Measurements from ENCODE around the gene TRIM9.

The TRIM9 gene

DNA sequence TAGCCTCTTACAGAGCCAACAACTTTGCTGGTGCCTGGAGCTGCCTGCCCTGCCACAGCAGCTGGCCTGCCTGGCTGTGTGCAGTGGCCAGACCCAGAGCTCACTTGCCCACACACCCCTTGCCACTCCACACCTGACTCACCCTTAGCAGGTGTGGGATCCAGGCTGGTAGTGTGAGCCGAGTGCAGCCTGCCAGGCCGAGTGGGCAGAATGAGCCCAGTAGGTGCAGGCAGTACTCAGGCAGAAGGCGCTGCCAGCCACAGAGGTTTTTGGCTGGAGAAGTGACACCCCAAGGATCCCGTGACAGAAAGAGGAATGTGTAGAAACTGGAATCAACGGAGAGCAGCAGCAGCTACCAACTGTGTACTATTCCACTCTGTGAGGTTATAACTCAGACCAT is 120.8 kb downstream of the TRIM9 start:
- no peak for TF ChIP-seq EZH2phosphoT487 (IDR thresholded peaks at IDR 0.05; ENCODE audit: low read length)
- no peak for TF ChIP-seq EZH2 (optimal IDR thresholded peaks at IDR 0.05; ENCODE audit: low read depth, low read length)
- TF ChIP-seq, protein P1, sequence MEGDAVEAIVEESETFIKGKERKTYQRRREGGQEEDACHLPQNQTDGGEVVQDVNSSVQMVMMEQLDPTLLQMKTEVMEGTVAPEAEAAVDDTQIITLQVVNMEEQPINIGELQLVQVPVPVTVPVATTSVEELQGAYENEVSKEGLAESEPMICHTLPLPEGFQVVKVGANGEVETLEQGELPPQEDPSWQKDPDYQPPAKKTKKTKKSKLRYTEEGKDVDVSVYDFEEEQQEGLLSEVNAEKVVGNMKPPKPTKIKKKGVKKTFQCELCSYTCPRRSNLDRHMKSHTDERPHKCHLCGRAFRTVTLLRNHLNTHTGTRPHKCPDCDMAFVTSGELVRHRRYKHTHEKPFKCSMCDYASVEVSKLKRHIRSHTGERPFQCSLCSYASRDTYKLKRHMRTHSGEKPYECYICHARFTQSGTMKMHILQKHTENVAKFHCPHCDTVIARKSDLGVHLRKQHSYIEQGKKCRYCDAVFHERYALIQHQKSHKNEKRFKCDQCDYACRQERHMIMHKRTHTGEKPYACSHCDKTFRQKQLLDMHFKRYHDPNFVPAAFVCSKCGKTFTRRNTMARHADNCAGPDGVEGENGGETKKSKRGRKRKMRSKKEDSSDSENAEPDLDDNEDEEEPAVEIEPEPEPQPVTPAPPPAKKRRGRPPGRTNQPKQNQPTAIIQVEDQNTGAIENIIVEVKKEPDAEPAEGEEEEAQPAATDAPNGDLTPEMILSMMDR (IDR thresholded peaks at IDR 0.05; ENCODE audit: low read length), result no peak
- Histone ChIP-seq H3K4me3 (ENCODE audit: low read length) (no peak overlapping the region), H3K27ac (ENCODE audit: low read length) (no peak overlapping the region), H3K9me3 (replicated peaks; ENCODE audit: insufficient read depth, low read length) (no peaks in the 10 kb centered on the region), H3K9ac (ENCODE audit: low read length) (no peak overlapping the region), H3K4me2 (ENCODE audit: low read depth, low read length) (no peak overlapping the region), H3K79me2 (ENCODE audit: low read length) (no peaks in the 10 kb centered on the region), H3K9me2 (replicated peaks; ENCODE audit: insufficient read depth, low read length) (no peaks in the 10 kb centered on the region), H4K20me1 (ENCODE audit: insufficient read depth, low read length) (no peaks in the 10 kb centered on the region), H3F3A (ENCODE audit: insufficient read depth, low read length) (no peaks in the 10 kb centered on the region), H3K27me3 (replicated peaks; ENCODE audit: insufficient read depth, low read length) (no peaks in the 10 kb centered on the region), H2AFZ (ENCODE audit: low read length) (no peak overlapping the region), H3K4me1 (ENCODE audit: low read length) (no peaks in the 10 kb centered on the region), H3K36me3 (replicated peaks; ENCODE audit: insufficient read depth, low read length) (no peaks in the 10 kb centered on the region)
- no peak for DNase-seq

DNA sequence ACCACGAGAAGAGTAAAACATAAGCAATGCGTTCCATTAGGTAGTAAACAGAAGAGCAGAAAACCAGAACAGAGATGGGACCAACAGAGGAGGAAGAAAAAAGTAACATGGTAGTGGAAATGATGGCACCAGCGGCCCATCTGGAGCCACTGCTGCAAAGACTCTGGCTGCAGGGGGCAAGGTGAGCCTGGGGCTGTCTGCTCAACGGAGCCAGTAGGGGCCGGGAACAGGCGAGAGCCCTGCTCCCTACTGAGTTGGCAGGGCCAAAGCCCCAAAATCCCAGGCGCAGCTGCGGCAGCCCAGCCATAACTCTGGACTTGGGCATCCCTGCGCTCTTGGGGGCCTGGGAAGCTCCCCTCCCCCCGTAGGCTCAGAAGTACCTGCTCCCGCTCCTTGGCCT is 122.2 kb downstream of the TRIM9 start:
- no peaks in the 10 kb centered on the region for H3K9me2 ChIP-seq (replicated peaks; ENCODE audit: insufficient read depth, low read length)
- H3K4me1 ChIP-seq (ENCODE audit: low read length), result no peaks in the 10 kb centered on the region
- no peaks in the 10 kb centered on the region for H3K27me3 ChIP-seq (replicated peaks; ENCODE audit: insufficient read depth, low read length)
- H3K27ac ChIP-seq (ENCODE audit: low read length), result no peak overlapping the region
- TF ChIP-seq EZH2 (optimal IDR thresholded peaks at IDR 0.05; ENCODE audit: low read depth, low read length), result no peak
- TF ChIP-seq, protein P1 (IDR thresholded peaks at IDR 0.05; ENCODE audit: low read length), result no peak
- TF ChIP-seq EZH2phosphoT487 (IDR thresholded peaks at IDR 0.05; ENCODE audit: low read length), result no peak
- no peaks in the 10 kb centered on the region for H3K36me3 ChIP-seq (replicated peaks; ENCODE audit: insufficient read depth, low read length)
- H2AFZ ChIP-seq (ENCODE audit: low read length), result no peak overlapping the region
- H3F3A ChIP-seq (ENCODE audit: insufficient read depth, low read length), result no peaks in the 10 kb centered on the region
- no peak overlapping the region for H3K4me3 ChIP-seq (ENCODE audit: low read length)
- no peak for DNase-seq
- H3K4me2 ChIP-seq (ENCODE audit: low read depth, low read length), result no peak overlapping the region
- H3K9me3 ChIP-seq (replicated peaks; ENCODE audit: insufficient read depth, low read length), result no peaks in the 10 kb centered on the region
- H3K9ac ChIP-seq (ENCODE audit: low read length), result no peak overlapping the region
- H4K20me1 ChIP-seq (ENCODE audit: insufficient read depth, low read length), result no peaks in the 10 kb centered on the region
- H3K79me2 ChIP-seq (ENCODE audit: low read length), result no peaks in the 10 kb centered on the region

DNA sequence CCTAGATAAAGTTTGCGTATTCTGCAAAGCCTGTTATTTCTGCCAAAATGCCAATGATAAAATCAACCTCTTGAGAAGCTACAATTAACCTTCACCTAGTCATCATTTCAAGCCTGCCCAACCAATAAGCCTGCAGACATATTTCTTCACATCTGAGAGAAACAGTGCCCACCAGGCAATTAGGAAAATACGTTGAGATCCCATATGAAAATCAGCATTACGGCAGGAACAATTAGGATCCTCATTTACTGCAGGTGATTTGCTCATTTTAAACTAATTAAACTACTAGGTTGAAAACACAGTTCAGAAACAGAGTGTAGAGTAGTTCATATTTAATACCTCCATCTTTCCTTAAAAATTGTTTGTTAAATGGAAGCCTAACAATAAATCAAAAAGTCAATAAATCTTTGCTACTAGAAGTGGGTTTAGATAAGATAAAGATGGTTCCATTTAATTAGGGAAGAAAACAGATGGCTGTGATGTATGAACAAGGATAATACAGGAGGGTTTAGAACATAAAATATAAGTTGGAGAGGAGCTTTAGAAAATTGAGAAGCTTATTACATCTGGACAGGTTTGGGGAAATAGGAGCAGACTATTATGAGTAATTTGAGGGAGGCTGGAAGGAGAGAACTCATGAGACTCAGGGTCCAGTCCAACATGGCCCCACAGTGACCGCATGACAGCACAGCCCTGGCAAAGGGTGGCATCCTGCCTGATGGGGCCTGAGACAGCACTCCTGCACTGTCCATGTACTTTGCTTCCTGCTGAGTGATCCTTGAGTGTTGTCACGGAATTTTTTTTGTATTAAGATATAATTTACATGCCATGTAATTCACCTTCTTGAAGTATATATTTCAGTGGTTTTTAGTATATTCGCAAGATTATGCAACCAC is 123.8 kb downstream of the TRIM9 start:
- H3K4me3 ChIP-seq (ENCODE audit: low read length), result no peak overlapping the region
- TF ChIP-seq, protein P1 (IDR thresholded peaks at IDR 0.05; ENCODE audit: low read length), result no peak
- no peak for TF ChIP-seq EZH2phosphoT487 (IDR thresholded peaks at IDR 0.05; ENCODE audit: low read length)
- no peak for TF ChIP-seq EZH2 (optimal IDR thresholded peaks at IDR 0.05; ENCODE audit: low read depth, low read length)
- no peaks in the 10 kb centered on the region for H3K9me3 ChIP-seq (replicated peaks; ENCODE audit: insufficient read depth, low read length)
- H3K27me3 ChIP-seq (replicated peaks; ENCODE audit: insufficient read depth, low read length), result no peaks in the 10 kb centered on the region
- no peaks in the 10 kb centered on the region for H3K9me2 ChIP-seq (replicated peaks; ENCODE audit: insufficient read depth, low read length)
- no peaks in the 10 kb centered on the region for H4K20me1 ChIP-seq (ENCODE audit: insufficient read depth, low read length)
- no peak overlapping the region for H2AFZ ChIP-seq (ENCODE audit: low read length)
- no peaks in the 10 kb centered on the region for H3K4me1 ChIP-seq (ENCODE audit: low read length)
- H3K79me2 ChIP-seq (ENCODE audit: low read length), result no peaks in the 10 kb centered on the region
- H3F3A ChIP-seq (ENCODE audit: insufficient read depth, low read length), result no peaks in the 10 kb centered on the region
- no peak overlapping the region for H3K9ac ChIP-seq (ENCODE audit: low read length)
- no peak overlapping the region for H3K4me2 ChIP-seq (ENCODE audit: low read depth, low read length)
- no peak overlapping the region for H3K27ac ChIP-seq (ENCODE audit: low read length)
- no peaks in the 10 kb centered on the region for H3K36me3 ChIP-seq (replicated peaks; ENCODE audit: insufficient read depth, low read length)
- no peak for DNase-seq
